ENCODE measurements around the gene UTP4.
"Not testable (repeated sequence)": the region's sequence is repeated elsewhere in the genome, so short reads cannot be mapped to it uniquely, and the experiment has no call there.

The UTP4 gene

DNA sequence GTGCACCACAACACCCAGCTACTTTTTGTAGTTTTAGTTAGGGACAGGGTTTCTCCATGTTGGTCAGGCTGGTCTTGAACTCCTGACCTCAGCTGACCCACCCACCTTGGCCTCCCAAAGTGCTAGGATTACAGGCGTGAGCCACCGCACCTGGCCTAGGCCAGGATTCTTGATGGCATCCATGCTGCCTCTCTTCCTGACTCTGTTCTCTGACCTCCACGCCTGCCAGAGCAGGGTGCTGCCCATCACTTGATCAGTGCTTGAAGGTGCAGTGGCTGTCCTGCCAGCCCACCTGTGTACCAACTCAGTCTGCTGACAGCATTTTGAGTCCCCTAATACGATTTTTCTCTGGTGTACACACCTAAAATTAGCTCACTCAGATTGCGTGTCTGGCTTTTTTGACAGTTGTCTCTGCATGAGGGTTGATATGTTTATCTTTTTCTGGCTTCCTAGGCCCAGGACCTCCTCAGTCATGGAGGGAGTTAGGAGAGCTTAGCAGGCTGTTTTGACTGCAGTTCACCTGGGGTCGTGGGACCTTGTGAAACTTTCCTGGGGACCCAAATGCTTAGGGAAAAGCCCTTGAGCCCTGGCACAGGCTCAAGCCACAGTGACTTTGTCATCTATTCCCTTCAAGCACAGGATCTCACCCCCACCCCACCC lies 21.1 kb upstream of the UTP4 start:
- no peak for DNase-seq

DNA sequence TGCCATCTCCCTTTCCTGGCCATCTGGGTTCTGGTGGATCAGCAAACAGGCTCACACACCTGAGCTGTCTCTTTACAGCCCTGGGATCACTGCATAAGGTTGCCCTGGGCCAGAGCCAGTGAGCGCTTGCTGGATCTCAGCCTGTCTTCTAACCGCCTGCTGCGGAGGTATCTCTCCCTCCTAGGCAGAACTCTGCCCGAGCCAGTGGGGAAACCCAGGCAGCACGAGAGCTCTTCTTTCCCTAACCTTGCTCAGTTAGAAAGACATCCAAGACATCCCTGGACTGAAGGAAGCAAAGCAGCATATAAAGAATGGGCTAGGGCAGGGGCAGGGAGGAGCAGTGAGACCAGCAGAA lies 20.6 kb upstream of the UTP4 start:
- no peak for DNase-seq

DNA sequence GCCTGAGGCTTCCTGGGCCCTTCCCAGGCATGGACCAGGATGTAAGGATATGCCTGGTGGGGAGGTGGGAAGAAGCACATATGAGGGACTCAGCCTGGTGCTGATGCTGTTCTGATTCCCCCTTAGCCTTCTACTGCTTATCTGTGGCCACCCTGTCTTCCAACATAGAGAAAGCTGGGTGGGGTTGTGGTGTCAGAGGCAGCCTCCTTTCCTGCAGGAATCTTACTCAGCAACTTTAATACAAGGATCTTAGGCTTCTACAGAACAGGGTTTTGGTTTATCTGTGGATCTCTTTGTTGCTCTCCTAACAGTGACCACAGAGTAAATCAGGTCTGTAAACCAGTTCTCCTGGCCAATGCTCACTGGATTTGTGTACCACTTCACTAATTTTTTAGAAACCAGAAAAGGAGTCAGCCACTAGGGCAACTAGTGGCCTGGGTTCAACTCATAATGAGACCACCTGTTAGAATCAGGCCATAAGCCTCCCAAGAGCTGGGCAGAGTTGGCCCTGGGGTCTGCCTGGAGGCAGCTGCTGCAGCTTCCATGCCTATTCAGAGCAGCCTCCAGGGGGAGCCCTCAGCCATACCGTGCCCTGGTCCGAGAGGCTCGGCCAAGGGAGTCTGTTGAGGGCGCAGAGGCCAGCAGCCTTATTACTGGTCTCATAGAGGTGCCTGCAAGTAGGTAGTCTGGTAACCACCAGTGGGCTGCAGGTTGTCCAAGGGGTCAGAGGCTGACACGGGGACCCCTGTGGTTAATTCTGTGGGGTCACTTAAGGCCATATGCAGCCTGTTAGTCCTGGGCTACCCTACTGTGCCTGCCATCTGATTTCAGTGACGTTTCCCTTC lies 19.9 kb upstream of the UTP4 start:
- peak; percentile 12 for DNase-seq

DNA sequence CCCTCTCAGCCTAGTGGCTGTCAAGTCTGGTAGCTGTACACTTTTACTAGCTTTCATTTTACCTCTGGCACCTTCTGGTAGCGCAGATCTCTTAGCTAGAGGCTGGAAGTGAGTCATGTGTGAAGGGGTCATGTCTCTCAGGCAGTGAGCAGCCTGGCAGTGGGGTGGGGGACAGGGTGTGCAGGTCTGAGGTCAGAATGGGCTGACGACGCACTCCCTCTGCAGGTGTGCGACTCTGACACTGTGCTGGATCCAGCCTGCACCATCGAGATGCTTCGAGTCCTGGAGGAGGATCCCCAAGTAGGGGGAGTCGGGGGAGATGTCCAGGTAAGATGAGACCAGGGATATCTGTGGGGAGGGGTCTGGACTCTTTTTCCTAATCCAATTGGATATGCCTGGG lies 19.2 kb upstream of the UTP4 start:
- DNase-seq, result no peak

DNA sequence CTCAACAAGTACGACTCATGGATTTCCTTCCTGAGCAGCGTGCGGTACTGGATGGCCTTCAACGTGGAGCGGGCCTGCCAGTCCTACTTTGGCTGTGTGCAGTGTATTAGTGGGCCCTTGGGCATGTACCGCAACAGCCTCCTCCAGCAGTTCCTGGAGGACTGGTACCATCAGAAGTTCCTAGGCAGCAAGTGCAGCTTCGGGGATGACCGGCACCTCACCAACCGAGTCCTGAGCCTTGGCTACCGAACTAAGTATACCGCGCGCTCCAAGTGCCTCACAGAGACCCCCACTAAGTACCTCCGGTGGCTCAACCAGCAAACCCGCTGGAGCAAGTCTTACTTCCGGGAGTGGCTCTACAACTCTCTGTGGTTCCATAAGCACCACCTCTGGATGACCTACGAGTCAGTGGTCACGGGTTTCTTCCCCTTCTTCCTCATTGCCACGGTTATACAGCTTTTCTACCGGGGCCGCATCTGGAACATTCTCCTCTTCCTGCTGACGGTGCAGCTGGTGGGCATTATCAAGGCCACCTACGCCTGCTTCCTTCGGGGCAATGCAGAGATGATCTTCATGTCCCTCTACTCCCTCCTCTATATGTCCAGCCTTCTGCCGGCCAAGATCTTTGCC lies 18.0 kb upstream of the UTP4 start:
- no peak for DNase-seq

DNA sequence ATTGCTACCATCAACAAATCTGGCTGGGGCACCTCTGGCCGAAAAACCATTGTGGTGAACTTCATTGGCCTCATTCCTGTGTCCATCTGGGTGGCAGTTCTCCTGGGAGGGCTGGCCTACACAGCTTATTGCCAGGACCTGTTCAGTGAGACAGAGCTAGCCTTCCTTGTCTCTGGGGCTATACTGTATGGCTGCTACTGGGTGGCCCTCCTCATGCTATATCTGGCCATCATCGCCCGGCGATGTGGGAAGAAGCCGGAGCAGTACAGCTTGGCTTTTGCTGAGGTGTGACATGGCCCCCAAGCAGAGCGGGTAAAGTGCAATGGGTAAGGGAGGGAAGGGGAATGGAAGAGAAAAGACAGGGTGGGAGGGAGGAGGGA lies 17.5 kb upstream of the UTP4 start:
- no peak for DNase-seq

DNA sequence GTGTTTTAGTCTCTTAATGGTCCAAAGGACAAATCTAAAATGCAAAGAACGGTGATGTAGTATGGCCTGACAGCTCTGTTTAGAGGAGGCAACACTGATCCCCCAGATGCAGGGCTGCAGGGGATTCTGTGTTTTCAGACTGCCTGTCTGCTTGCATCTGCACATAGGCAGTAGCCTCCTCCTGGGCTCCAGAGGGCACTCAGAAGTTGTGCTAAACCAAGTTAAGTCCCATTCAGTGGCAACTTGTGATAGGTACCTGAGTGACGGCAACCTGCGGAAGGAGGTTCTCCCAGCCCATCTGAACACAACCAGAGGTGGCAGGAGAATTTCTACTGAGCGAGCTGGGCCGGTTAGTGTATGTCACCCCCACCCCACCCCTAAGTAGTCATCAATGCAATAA lies 17.1 kb upstream of the UTP4 start:
- no peak for DNase-seq

DNA sequence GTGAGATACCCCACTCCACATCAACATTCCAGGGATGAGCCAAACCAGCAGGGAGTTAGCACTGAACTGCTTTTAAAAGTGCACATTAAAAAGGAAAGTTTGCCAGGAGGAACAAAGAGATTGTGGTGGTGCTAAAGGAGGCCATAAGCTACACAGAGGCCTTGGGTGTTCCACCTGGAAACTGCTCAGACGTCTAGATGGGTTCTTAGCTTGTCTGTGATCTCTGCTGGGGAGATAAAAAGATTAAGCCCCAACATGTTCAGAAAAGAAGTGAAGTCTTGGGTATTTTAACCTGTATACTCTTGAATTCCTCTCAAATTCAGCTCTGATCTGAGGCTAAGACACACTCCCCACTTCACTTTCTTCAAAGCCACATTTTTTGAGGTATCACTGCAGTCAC lies 16.6 kb upstream of the UTP4 start:
- no peak for DNase-seq

DNA sequence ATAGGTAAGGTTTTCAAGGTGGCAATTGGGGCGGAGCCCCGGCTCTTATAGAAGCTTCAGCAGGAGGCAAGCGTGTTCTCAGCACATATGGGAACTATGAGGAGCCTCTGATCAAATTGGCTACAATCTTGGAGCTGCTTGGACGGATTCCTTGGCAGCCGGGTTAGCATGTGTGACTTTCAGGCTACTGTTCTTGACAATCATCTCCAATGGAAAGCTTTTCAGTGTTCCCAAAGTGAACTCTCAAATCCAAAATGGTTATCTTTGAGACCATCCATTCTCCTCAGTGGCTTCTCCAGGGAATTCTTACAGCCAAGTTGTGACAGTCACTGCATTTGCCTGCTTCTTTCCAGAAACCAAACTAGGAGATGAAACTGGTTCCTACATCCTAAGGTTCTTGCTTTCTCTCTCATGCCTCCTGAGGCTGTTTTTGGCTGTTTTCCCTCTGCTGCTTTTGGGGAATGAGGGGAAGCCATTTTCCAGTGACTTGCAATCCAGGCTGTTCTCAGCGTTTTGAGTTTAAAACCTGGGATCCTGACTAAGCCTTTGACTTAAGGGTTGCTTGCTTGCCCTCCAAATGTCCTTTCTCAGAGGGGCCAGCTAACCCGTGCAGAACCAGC lies 16.1 kb upstream of the UTP4 start:
- no peak for DNase-seq

DNA sequence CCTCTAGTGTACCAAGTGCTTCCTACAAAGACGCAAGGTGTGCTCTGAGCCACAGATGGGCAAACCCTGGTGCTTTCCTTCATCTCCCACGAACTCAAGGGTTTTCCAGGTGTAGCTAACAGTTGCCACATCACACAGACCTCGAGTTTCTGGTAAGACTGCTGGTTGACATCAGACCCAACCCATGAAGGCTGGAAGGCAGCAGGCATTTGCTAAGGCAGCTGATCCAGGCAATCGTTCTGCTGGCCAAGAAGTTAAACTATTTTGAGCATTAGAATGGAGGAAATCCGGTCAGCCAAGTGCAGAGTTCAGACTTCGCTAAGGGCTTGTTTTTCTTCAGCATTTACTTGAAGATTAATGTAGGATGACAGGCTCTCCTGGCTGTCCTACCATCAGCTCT lies 15.5 kb upstream of the UTP4 start:
- no peak for DNase-seq

DNA sequence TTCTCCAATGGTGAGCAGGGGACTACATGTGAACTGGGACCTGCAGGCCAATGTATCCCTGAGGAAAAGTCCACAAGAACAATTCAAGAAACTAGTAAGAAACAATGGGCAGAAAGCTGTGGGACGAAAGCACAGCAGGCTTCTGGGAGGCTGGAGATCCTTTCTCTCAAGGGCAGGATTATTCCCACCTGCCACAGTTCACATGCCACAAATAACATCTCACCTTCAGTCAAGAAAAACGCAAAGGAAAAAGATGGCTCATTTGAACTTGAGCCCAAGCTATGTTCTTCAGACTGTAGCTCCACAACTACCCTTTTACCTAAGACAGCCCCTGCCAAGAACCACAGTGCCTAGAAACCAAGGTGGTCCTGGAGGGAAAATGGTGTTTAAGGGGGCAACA lies 14.0 kb upstream of the UTP4 start:
- no peak for DNase-seq

DNA sequence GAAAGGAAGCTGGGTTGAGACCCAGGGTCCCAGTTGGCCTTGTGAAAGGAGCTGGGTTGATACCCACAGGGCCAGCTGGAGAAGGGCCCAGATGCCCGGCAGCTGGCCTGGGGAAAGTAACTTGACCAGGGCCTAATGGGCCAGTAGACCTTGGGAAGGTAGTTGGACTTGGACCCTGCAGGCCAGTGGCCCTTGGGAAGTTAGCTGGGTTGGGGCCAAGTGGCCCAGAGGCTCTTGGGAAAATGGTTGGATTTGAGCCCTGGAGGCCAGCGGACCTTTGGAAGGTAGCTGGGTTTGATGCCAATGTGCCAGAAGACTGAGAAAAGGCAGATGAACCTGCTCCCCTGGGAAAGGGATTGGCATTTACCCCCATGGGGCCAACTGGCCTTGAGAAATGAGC lies 13.5 kb upstream of the UTP4 start:
- DNase-seq, result no peak

DNA sequence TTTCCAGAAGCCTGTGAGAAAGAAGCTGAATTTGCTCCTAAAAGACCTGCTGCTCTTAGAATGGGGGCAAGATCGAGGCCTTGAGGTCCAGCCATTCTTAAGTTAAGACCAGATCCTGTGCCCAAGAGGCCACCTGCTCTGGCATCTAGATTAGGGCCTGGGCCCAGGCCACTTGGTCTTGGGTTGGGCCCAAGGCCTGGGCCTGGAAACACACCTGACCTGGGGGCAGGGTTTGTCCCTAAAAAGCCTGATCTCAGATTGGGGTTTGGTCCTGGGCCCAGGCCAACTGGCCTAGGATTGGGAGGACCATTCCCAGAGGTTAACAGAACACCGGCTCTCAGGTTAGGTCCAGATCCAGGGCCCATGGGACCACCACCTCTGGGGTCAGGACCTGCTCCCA lies 12.9 kb upstream of the UTP4 start:
- DNase-seq, result no peak

DNA sequence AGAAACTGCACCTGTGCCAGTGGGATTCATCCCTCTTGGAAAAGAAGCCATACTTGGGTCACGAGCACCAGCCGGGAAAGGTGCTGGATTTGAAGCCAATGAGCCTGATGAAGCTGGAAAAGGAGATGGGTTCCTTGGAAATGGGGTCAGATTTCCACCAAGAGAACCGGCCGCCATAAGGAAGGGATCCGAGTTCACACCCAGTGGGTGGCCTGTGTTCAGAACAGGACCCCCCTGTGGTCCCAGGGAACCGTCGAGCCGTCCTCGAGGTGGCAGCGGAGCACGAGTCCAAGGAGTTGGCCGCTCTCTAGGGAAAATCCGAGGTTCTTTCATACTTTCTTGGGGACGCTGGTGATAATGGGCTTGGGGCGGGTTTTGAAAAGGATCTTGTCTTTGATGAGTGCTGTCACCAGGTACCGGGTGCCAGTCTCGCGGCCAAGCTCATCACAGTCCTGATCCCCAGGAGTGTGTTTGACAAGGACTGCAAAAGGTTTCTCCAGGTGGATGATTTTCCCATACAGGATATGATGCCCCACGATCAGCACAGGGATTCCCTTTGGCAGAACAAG lies 12.3 kb upstream of the UTP4 start:
- no peak for DNase-seq

DNA sequence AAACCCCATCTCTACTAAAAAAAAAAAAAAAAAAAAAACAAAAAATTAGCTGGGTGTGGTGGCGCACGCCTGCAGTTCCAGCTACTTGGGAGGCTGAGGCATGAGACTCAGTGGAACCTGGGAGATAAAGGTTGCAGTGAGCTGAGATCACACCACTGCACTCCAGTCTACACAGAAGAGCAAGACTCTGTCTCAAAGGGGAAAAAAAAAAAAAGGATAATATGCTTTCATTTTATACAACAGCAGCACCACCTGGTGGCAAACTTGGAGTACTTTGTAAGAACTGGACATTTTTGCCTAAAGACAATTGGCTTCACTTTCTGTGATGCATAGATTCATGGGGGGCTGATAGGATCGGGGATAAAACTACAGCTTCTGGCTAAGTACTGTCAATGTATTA lies 8.5 kb upstream of the UTP4 start:
- peak; percentile 9 for DNase-seq

DNA sequence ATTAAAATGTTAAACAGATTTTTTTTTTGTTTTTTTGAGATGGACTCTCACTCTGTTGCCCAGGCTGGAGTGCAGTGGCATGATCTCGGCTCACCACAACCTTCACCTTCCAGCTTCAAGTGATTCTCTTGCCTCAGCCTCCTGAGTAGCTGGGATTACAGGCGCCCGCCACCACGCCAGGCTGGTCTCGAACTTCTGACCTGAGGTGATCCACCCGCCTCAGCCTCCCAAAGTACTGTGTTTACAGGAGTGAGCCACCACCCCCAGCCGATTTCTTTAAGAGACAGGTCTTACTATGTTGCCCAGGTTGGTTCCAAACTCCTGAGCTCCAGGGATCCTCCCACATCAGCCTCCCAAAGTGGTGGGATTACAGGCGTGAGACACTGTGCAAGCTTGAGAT lies 8.0 kb upstream of the UTP4 start:
- DNase-seq, result not testable (repeated sequence)

DNA sequence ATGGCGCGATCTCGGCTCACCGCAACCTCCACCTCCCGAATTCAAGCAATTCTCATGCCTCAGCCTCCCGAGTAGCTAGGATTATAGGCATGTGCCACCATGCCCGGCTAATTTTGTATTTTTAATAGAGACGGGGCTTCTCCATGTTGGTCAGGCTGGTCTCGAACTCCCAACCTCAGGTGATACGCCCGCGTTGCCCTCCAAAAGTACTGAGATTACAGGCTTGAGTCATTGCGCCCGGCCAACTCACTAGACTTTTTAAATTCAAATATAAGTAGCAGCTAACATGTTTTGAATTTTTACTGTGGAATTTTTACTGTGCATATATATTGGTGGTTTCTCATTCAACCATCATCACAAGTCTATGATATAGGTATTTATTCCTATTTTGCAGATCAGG lies 7.5 kb upstream of the UTP4 start:
- not testable (repeated sequence) for DNase-seq

DNA sequence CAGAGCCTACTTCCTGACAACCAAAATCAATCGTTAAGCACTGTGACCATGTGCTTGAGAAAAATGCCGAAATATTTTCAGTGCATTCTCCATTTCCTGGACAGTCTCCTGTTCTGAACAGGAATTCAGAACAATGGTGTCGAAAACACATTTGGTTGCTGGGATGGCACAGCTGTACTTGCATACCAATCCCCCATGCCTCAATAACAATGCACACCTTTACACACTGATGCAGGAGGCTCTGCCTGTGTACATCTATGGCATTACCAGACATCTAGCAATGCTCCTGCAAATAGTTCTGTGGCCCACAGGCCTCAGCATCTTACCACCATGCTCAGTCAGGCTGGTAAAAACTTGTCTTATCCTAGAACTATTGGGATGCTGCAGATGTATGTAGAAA lies 6.2 kb upstream of the UTP4 start:
- DNase-seq, result no peak

DNA sequence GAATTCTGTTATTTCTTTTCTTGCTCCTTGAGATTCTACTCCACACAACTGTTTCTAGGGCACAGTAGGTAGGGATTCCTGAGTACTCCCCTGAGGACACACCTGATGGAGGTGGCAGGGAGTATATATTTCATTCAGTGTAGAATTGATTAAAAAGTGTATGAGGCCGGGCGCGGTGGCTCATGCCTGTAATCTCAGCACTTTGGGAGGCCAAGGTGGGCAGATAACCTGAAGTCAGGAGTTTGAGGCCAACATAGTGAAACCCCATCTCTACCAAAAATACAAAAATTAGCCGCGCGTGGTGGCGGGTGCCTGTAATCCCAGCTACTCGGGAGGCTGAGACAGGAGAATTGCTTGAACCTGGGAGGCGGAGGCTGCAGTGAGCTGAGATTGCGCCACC lies 5.6 kb upstream of the UTP4 start:
- not testable (repeated sequence) for DNase-seq

DNA sequence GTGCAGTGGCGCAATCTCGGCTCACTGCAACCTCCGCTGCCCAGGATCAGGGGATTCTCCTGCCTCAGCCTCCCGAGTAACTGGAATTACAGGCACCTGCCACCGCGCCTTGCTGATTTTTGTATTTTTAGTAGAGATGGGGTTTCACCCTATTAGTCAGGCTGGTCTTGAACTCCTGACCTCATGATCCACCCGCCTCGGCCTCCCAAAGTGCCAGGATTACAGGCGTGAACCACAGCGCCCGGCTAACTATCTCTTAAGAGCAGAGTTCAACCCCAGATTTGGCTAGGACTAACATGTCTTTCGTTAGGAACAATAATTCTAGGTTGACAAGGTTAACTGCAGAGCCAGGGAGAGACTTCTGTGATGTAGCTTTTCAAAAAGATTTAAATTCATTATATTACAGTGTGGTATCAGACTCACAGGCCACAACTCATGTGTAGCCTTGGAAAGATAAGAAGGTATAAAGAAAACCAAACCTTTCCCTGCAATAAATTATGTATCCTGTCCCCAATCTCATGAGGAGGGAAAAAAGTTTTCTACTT lies 4.4 kb upstream of the UTP4 start:
- DNase-seq, result no peak

DNA sequence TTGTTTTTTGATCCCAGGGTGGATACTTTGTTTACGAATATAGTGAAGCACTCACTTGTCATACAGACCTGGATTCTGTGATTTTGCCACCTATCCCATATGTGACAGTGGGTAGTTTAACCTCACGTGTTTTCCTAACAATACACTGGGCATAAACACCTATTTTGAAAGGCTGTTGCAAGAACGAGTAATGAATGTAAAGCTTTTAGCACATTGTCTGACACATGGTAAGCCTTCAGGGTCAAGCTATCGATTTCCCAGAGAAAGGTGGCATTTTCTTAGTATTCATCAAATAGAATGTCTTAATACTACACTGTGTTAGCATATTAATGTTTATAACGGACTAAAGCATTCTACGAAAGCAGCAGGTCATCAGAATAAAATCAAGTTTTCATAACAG lies 2.0 kb upstream of the UTP4 start:
- no peak for DNase-seq

DNA sequence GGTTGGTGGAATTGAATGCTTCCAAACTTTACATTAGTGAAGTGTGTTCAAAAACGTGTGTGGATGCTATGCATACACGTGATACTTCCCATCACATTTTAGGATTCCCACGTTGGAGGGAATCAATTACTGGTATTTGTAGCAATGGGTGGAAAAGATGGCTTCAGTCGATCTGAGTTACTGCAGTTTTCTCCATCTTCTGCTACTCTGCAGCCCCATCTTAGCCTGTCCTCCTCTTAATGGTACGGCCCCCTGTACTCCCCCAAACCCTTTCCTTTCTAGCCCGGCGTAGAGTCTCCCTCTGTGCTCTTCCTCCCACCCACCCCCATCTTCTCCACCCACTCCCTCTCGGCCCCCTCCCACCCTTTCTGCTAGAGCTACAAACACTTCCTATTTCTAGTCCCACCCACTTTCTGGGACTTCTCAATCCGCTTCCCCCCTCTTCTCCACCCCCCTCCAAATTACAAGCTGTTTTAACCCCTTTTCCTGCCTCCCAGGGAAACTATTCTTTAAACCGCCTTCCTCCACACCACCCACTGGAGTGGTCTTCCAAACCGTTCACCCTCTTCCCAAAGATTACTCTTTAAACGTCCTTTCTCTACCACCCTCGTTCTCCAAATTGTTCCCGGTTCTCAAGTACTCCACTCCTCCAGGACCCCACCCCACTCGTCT lies 1.1 kb upstream of the UTP4 start:
- DNase-seq, result peak; percentile 19
